HG03066 (cell line): ENCODE results near the gene KANTR.

Source experiments
- ATAC-seq: cut with Tn5 transposase; IDR thresholded peaks from one replicate; pipeline ENCODE4 v1.9.1; 2021; ENCODE audit warnings: low read depth; ENCODE audit not compliant: unreplicated experiment

The KANTR gene

DNA sequence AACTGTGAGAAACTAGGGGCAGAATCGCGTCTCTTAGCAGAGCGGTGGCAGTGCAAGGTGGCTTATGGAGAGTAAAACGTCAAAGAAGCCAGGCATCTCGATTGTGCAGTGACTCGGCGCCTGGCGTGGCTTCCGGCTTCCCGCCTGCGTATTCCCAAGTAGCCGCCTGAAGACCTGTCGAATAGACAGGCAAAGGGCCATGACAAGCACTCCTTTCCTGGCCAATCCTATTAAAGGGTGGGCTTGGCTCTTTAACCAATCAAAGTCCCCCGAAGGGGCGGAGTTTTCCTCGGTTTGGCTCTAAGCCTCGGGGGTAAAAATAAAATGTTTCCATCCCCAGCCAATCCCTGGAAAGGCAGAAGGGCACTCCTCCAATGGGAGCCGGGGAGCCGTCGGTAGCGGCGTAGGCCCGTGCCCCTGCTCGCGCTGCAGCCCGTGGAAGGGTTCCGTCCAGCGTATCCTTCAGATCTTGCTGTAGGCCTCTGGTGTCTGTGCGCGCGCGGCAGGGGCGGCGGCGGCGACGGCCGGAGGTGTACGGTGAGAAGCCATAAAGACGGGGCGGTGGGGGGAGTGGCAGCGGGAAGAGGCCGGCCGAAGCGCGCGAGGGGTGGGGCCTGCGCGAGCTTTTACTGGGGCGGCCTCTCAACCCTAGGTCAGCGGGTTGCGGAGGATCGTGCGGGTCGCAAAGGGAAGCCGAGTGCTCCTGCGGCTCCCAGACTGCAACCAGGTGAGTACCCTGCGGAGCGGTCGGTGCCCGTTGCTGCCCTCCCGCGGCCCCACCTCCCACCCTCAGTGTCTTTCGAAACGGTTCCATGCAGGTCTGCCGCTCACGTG, at the start of gene KANTR:
KANTR (plus strand) TSS at position 395 of the 834 bp plus-strand sequence. CDS start 30,131 bp downstream, outside the sequence.
- ATAC-seq = peak; percentile 76

DNA sequence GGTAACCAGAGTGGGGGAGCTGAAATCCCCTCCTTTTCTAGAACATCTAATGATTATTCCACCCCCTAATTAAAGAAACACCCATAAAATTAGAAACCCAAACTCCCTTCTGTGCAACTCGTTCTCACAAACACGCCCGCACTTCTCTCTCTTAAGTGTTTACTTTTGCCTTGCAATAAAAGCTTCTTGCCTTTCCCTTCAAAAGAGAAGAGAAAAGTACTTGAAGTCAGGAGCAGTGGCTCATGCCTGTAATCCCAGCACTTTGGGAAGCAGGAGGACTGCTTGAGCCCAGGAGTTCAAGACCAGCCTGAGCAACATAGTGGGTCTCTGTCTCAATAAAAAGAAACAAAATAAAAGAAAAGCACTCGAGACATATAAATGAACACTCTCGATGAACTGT, 48.9 kb upstream of the KANTR start:
- no peak for ATAC-seq

GRCh38 chrX:53047228-53047627, 46.7 kb upstream of the KANTR start:
- ATAC-seq = no peak

DNA sequence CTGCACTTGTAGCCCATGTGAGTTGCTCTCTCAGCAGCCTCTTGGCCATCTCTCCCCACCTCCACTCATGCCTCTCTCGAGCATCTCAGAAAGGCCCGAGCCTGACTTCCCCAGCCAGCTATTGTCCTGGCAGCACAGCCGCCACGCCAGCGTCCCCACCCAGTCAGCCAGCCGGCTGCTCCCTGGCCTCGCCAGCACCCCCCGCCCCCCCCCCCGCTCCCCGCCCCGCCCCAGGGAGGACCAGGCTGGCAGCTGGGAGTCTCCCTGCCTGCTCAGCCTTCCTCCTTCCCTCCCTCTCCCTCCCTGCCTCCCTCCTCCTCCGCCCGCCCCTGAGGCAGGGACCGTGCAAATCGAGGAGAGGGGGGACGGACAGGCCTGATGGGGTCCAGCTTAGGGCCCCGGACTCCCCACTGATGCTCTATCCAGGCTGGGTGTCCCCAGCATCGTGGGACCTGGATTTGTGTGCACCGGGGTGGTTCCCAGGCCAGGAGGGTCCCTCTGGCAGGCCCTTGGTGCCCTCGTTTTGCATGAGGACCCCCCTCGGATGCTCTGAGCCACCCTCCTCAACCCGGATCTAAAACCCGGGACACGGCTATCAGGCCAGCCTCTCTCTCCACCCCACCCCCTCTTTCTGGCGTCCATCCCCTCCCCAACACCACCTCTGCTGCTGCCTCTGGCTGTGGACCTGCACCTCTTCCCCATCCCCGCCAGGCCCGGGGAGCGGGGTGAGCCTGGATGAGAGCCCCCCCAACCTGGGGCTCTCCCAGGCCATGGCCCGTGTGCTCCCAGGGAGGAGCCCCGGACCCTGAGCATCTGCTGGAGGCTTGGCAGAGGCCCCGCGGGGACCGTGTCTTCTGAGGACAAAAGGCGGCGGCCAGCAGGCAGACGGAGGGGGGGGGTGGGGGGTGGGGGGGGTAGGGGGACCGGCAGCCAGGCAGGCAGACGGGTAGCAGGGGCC, 45.5 kb upstream of the KANTR start, which contains the start of gene GPR173:
GPR173 (plus strand) TSS at position 621 of the 958 bp plus-strand sequence. CDS start 27,833 bp downstream, outside the sequence.
- no peak for ATAC-seq

GRCh38 chrX:53049127-53049517, 44.8 kb upstream of the KANTR start:
- ATAC-seq = no peak

GRCh38 chrX:53050841-53051240, 43.1 kb upstream of the KANTR start:
- no peak for ATAC-seq

- no peak for ATAC-seq
Measured at GRCh38 chrX:53055244-53055849, 38.6 kb upstream of the KANTR start.

DNA sequence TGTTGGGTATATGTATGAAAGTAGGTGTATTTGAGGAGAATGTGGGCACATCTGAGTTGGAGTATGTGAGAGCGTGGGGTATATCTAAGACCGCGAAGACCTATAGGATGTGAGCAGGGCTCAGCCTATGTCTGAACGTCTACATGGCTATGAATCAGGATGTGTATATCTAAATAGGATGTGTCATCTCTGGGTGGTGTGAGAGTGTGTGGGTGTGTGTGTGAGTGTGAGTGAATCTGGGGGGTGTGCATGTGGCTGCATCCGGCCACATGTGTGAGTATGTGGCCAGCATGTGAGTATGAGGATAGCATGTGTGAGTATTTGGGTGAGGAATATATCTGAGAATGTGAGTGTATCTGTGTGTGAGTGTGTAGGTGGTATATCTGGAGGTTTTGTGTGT, 37.6 kb upstream of the KANTR start:
- no peak for ATAC-seq

DNA sequence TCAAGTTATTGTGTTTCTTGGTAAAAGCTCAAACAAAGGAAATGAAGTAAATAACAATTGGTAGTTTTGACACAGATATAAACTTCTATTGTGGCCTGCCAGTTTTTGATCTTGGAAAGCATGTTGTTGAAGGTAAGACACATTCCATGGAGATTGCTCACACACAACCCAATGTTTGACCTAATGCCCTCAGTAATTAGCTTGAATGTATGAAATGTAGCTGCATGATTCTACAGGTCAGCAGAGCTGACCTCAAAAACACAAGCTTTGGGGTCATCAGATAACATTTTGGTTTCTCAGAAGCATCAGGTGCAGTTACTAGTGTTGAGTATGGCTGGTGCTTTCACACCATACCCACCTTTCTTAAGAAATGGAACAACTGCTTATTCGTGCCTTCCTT, 28.8 kb upstream of the KANTR start:
- no peak for ATAC-seq

- ATAC-seq = no peak
Measured at GRCh38 chrX:53071064-53071463, 22.9 kb upstream of the KANTR start.

DNA sequence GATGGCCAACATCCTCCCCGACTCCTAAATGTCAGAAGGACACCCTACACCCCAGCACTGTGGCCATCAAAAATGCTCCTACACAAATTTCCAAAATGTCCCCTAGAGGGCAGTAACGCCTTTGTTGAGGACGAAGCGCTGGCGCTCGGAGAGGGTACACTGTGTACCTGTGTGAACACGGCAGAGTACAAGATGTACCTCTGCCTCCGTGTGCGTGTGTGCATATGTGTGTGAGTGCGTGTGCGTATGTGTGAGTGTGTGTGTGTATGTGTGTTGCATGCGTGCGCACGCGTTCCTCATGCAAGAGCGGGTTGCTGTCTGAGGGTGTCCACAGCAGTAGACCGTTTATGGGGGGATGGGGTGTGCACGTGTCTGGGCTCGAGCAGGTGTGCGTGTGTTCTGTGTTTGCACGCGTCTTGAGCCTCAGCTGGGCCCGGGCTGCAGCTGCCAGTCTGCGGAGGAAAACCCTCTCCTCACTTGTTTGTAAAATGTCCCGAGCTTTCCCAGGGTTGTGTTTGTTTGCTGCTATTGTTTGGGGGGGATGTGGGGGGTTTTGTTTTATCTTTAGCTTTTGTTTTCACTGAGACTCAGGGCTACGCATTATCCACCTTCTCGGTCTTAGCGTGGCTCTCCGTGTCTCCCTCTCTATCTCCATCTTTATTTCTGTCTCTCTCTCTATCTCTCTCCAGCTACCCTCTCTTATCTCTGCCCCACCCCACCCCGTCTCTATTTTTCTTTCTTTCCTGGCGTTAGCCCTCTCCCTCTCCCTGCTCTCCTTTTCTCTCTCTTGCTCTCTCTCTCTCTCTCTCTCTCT, 22.1 kb upstream of the KANTR start:
- ATAC-seq = peak; percentile 88

GRCh38 chrX:53072418-53073114, 21.4 kb upstream of the KANTR start:
- ATAC-seq = peak; percentile 39

DNA sequence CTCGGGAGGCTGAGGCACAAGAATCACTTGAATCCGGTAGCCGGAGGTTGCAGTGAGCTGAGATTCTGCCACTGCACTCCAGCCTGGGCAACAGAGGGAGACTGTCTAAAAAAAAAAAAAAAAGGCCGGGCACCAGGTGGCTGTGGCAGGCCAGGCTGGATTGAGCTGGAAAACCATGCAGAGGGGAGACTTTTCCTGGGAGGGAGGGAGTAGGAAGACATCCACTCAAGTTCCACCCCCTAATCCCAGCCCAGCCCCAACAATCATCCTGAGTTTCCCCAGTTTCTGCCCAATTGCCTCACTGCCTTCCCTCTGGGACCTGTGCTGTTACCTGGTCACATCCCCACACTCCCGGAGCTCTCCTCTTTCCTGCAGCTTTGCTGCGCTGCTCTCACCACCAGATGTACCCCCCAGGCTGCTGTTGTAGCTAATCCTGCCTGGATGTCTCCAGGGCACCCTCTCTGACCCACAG, 20.8 kb upstream of the KANTR start:
- ATAC-seq = no peak

DNA sequence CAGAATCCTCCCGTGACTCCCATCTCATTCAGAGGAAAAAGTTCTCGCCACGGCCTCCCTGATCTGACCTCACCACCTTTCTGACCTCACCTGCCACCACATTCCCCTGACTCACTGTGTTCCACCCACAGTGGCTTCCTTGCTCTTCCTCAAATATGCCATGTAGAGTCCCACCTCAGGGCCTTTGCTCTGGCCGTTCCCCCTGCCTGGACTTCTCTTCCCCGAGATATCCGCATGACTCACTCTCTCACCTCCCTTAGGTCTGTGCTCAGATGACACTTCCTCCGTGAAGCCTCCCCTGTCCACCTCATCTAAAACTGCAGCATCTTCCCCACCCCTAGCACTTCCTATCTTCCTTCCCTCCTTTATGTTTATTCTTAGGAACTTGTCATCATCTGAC, 18.9 kb upstream of the KANTR start:
- no peak for ATAC-seq

- no peak for ATAC-seq
Measured at GRCh38 chrX:53076671-53077070, 17.3 kb upstream of the KANTR start.

DNA sequence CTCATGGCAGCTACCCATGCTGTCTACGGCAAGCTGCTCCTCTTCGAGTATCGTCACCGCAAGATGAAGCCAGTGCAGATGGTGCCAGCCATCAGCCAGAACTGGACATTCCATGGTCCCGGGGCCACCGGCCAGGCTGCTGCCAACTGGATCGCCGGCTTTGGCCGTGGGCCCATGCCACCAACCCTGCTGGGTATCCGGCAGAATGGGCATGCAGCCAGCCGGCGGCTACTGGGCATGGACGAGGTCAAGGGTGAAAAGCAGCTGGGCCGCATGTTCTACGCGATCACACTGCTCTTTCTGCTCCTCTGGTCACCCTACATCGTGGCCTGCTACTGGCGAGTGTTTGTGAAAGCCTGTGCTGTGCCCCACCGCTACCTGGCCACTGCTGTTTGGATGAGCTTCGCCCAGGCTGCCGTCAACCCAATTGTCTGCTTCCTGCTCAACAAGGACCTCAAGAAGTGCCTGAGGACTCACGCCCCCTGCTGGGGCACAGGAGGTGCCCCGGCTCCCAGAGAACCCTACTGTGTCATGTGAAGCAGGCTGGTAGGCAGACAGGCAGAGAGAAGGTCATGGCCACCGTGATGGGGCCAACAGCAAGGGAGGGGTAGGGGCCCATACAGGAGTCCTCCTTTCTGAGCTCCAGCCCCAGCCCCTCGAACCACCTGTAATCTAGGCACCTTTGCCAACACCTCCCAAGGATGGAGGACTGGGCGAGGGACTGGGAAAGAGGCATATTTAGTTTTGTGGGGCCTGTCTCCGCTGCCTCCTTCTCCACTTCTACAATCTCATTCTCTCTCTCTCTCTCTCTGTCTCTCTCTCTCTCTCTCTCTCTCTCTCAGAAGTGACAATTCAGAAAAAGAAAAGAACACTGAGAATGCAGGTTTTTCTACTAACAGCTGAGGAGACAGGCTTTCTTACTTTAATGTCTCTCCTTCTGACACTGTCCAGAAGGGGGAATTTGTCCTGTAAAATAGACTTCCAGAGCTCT, 16.4 kb upstream of the KANTR start:
- no peak for ATAC-seq

- no peak for ATAC-seq
Measured at GRCh38 chrX:53078943-53079342, 15.0 kb upstream of the KANTR start.
